Measurements from ENCODE around the gene FXYD6. TPM values are rescaled to one million over a fixed set of nuclear protein-coding genes. Genes with fewer than 3 reads are reported as not detected.

Gene FXYD6
- total and polyA plus RNA-seq, 4 donors: 4.7 to 22.5 (median 12.3) TPM

GRCh38 chr11:117918366-117919255 is 42.2 kb upstream of the FXYD6 start:
- H3K27me3 ChIP-seq (ENCODE audit: control insufficient read depth in 4 of 4, insufficient read depth in 4 of 4, low read length in 3 of 4): peaks cover 0 to 2% (median 0%) of the 10 kb centered on the region in 4 donors
- no peak overlapping the region for H3K27ac ChIP-seq (ENCODE audit: low read depth in 1 of 2, low read length in 2 of 2)
- WGBS: 82% methylated on average over 17 of the region's 17 CpGs
- no peak for DNase-seq (ENCODE audit: low spot score)
- TF ChIP-seq SP1 (IDR thresholded peaks at IDR 0.05) (no peak), REST (IDR thresholded peaks at IDR 0.05) (no peak), FOXA1 (IDR thresholded peaks at IDR 0.05) (no peak), FOXA2 (IDR thresholded peaks at IDR 0.05) (no peak), CTCF (IDR thresholded peaks at IDR 0.05; ENCODE audit: low read depth, low read length, missing input control) (no peak), HNF4G (IDR thresholded peaks at IDR 0.05) (no peak), RXRA (IDR thresholded peaks at IDR 0.05) (no peak)
- H3K36me3 ChIP-seq (ENCODE audit: control insufficient read depth in 4 of 4, insufficient read depth in 3 of 4, low read depth in 1 of 4, low read length in 3 of 4): no peaks in the 10 kb centered on the region
- no peak overlapping the region for H3K9ac ChIP-seq (ENCODE audit: low read depth in 1 of 2, low read length in 2 of 2)
- H3K4me3 ChIP-seq (ENCODE audit: low read depth in 1 of 3, low read length in 3 of 3): no peak overlapping the region
- no peaks in the 10 kb centered on the region for H3K9me3 ChIP-seq (ENCODE audit: control insufficient read depth in 4 of 4, low read length in 3 of 4)
- H3K4me1 ChIP-seq (ENCODE audit: control insufficient read depth in 4 of 4, insufficient read depth in 4 of 4, low read length in 3 of 4): no peaks in the 10 kb centered on the region

GRCh38 chr11:117917591-117918151 is 41.2 kb upstream of the FXYD6 start:
- 93% methylated on average over 5 of the region's 5 CpGs for WGBS

More at GRCh38 chr11:117917591-117918151, 41.2 kb upstream of the FXYD6 start:
- Histone ChIP-seq H3K27me3 (ENCODE audit: control insufficient read depth in 4 of 4, insufficient read depth in 4 of 4, low read length in 3 of 4) (peaks cover 0 to 1% (median 0%) of the 10 kb centered on the region in 4 donors), H3K27ac (ENCODE audit: low read depth in 1 of 2, low read length in 2 of 2) (no peak overlapping the region), H3K4me1 (ENCODE audit: control insufficient read depth in 4 of 4, insufficient read depth in 4 of 4, low read length in 3 of 4) (no peaks in the 10 kb centered on the region), H3K9ac (ENCODE audit: low read depth in 1 of 2, low read length in 2 of 2) (no peak overlapping the region), H3K4me3 (ENCODE audit: low read depth in 1 of 3, low read length in 3 of 3) (no peak overlapping the region), H3K36me3 (ENCODE audit: control insufficient read depth in 4 of 4, insufficient read depth in 3 of 4, low read depth in 1 of 4, low read length in 3 of 4) (no peaks in the 10 kb centered on the region), H3K9me3 (ENCODE audit: control insufficient read depth in 4 of 4, low read length in 3 of 4) (no peaks in the 10 kb centered on the region)
- no peak for TF ChIP-seq TAF1 (conservative IDR thresholded peaks at IDR 0.05)
- no peak for TF ChIP-seq HNF4G (IDR thresholded peaks at IDR 0.05)
- no peak for TF ChIP-seq FOXA2 (IDR thresholded peaks at IDR 0.05)
- TF ChIP-seq YY1 (IDR thresholded peaks at IDR 0.05): no peak
- no peak for TF ChIP-seq CTCF (IDR thresholded peaks at IDR 0.05; ENCODE audit: low read depth, low read length, missing input control)
- no peak for TF ChIP-seq EGR1 (IDR thresholded peaks at IDR 0.05; ENCODE audit: low read depth in 2 of 2)
- no peak for TF ChIP-seq ATF3 (IDR thresholded peaks at IDR 0.05)
- no peak for TF ChIP-seq SP1 (IDR thresholded peaks at IDR 0.05)
- TF ChIP-seq MAX (IDR thresholded peaks at IDR 0.05): no peak
- DNase-seq (ENCODE audit: low spot score): no peak
